ENCODE data around the gene TDRD9.

Gene TDRD9

GRCh38 chr14:104034976-104035699 lies 106.9 kb downstream of the TDRD9 start:
- DNase-seq, result no peak

GRCh38 chr14:104036212-104036611 lies 108.0 kb downstream of the TDRD9 start:
- no peak for DNase-seq

GRCh38 chr14:104037074-104037473 lies 108.8 kb downstream of the TDRD9 start:
- DNase-seq, result no peak

- no peak for DNase-seq
These were observed 109.6 kb downstream of the TDRD9 start for GRCh38 chr14:104037903-104038302.

- DNase-seq, result no peak
These were observed 111.0 kb downstream of the TDRD9 start for GRCh38 chr14:104039214-104039613.

GRCh38 chr14:104040539-104040938 lies 112.3 kb downstream of the TDRD9 start:
- no peak for DNase-seq

GRCh38 chr14:104041430-104042104 lies 113.3 kb downstream of the TDRD9 start:
- DNase-seq, result no peak

GRCh38 chr14:104044016-104044415 lies 115.8 kb downstream of the TDRD9 start:
- DNase-seq, result no peak

- no peak for DNase-seq
These were observed 119.5 kb downstream of the TDRD9 start for GRCh38 chr14:104047761-104048160.

- no peak for DNase-seq
These were observed 120.7 kb downstream of the TDRD9 start for GRCh38 chr14:104048758-104049507.

- no peak for DNase-seq
These were observed 121.5 kb downstream of the TDRD9 start for GRCh38 chr14:104049576-104050240.

- DNase-seq, result no peak
These were observed 123.0 kb downstream of the TDRD9 start for GRCh38 chr14:104051092-104051813.

- DNase-seq, result no peak
These were observed 126.1 kb downstream of the TDRD9 start for GRCh38 chr14:104054222-104054905.

GRCh38 chr14:104062281-104062680 lies 134.0 kb downstream of the TDRD9 start:
- no peak for DNase-seq

- DNase-seq, result no peak
These were observed 135.7 kb downstream of the TDRD9 start for GRCh38 chr14:104064003-104064402.

- no peak for DNase-seq
These were observed 138.0 kb downstream of the TDRD9 start for GRCh38 chr14:104066279-104066678.

GRCh38 chr14:104066719-104067295 lies 138.6 kb downstream of the TDRD9 start:
- no peak for DNase-seq

GRCh38 chr14:104069541-104069940 lies 141.3 kb downstream of the TDRD9 start:
- no peak for DNase-seq

- no peak for DNase-seq
These were observed 144.3 kb downstream of the TDRD9 start for GRCh38 chr14:104072586-104072985.

- no peak for DNase-seq
These were observed 145.5 kb downstream of the TDRD9 start for GRCh38 chr14:104073764-104074163.

GRCh38 chr14:104075530-104076151 lies 147.4 kb downstream of the TDRD9 start:
- DNase-seq, result peak in 1 of 2 experiments; percentile 1

Measured in AML-193 (cell line).